HCT116 (cell line): ENCODE results near the gene NMB. TPM values are rescaled to one million over a fixed set of nuclear protein-coding genes. Genes with fewer than 3 reads are reported as not detected.

Source experiments
- ATAC-seq: fragments of 200-7000 bp; cut with Tn5 transposase; 2 replicates; pipeline ENCODE4 v1.9.1; 2020; ENCODE audit warnings: mild to moderate bottlenecking, moderate library complexity
- BruUV-seq: library from RNA; stranded (reverse); fragments of 400-500 nt; replicated peaks from 2 replicates; lab custom pipeline; 2021; lab: Mats Ljungman, UMichigan
- CTCF ChIA-PET: fragments of 300-600 bp; sonication (Branson Sonifier 250); formaldehyde crosslinking; loops from one replicate; lab custom pipeline; 2021; ENCODE audit warnings: antibody characterized with exemption; lab: Charles Lee
- POLR2A ChIA-PET: fragments of 300-600, 350-600 bp; sonication (Branson Sonifier 250); formaldehyde crosslinking; loops from one replicate; lab custom pipeline; 2021; ENCODE audit warnings: antibody characterized with exemption; lab: Charles Lee
- RAD21 ChIA-PET, 2 experiments: fragments of 300-600 bp; sonication (Branson Sonifier 250); formaldehyde crosslinking; loops; one replicate each; lab custom pipeline; 2023; ENCODE audit warnings: low total read pairs in 2 of 2; ENCODE audit not compliant: uncharacterized antibody in 2 of 2, unreplicated experiment in 2 of 2, low non-redundant PET in 1 of 2; lab: Charles Lee
- DNase-seq: peaks from one replicate; pipeline ENCODE4 v3.0.0-alpha.2; 2010; ENCODE audit warnings: low read depth, low spot score
- H2AFZ ChIP-seq: fragments of 200-600 bp; shearing (Covaris generic), sonication (generic); 2 replicates; pipeline ENCODE4 v1.6.1; 2017; ENCODE audit warnings: low read depth, mixed run types, mixed read lengths, antibody characterized with exemption, low read length; ENCODE audit not compliant: poor library complexity, severe bottlenecking
- H3K27ac ChIP-seq: 2 replicates; pipeline ENCODE4 v1.5.1; 2012; ENCODE audit warnings: low read depth, low read length
- H3K27me3 ChIP-seq: fragments of 200-600 bp; sonication (generic); 2 replicates; pipeline ENCODE4 v1.6.1; 2016; ENCODE audit warnings: mixed run types, low read length, mixed read lengths; ENCODE audit not compliant: insufficient read depth
- H3K36me3 ChIP-seq, 2 experiments: fragments of 200-500 bp in 1 of 2; fragments of 200-600 bp in 1 of 2; sonication (Bioruptor generic) in 1 of 2; sonication (generic) in 1 of 2; 2 replicates each; pipeline versions ENCODE4 v1.5.1 to v1.6.1; 2014 to 2016; ENCODE audit warnings: low read length in 2 of 2, inconsistent platforms in 1 of 2, mixed read lengths in 1 of 2, mixed run types in 1 of 2; ENCODE audit not compliant: insufficient read depth in 2 of 2, control insufficient read depth in 1 of 2
- H3K4me1 ChIP-seq, 2 experiments: fragments of 200-600 bp in 1 of 2; sonication (generic) in 1 of 2; 2 replicates each; pipeline versions ENCODE4 v1.5.1 to v1.6.1; 2012 to 2017; ENCODE audit warnings: low read length in 2 of 2, inconsistent platforms in 1 of 2, mild to moderate bottlenecking in 1 of 2, mixed read lengths in 1 of 2, mixed run types in 1 of 2, moderate library complexity in 1 of 2; ENCODE audit not compliant: insufficient read depth in 2 of 2, control insufficient read depth in 1 of 2
- H3K4me2 ChIP-seq: fragments of 200-600 bp; sonication (generic); 2 replicates; pipeline ENCODE4 v1.6.1; 2017; ENCODE audit warnings: mixed run types, low read length, mixed read lengths
- H3K4me3 ChIP-seq, 2 experiments: fragments of 200-600 bp in 1 of 2; sonication (generic) in 1 of 2; replicated peaks in 1 of 2; 2 replicates each; pipeline ENCODE4 v1.5.1; 2011 to 2016; ENCODE audit warnings: low read length in 2 of 2, control low read depth in 1 of 2, low read depth in 1 of 2, mild to moderate bottlenecking in 1 of 2, mixed read lengths in 1 of 2, mixed run types in 1 of 2
- H3K79me2 ChIP-seq: fragments of 200-600 bp; sonication (generic); 2 replicates; pipeline ENCODE4 v1.6.1; 2017; ENCODE audit warnings: mild to moderate bottlenecking, mixed run types, low read length, moderate library complexity, mixed read lengths; ENCODE audit not compliant: insufficient read depth
- H3K9ac ChIP-seq: fragments of 200-600 bp; sonication (generic); 2 replicates; pipeline ENCODE4 v1.6.1; 2016; ENCODE audit warnings: low read length, mixed read lengths
- H3K9me2 ChIP-seq: fragments of 200-600 bp; sonication (generic), shearing (Covaris generic); 2 replicates; pipeline ENCODE4 v1.6.1; 2017; ENCODE audit warnings: mixed run types, mild to moderate bottlenecking, moderate library complexity; ENCODE audit not compliant: insufficient read depth
- H3K9me3 ChIP-seq, 2 experiments: fragments of 200-500 bp in 1 of 2; fragments of 200-600 bp in 1 of 2; sonication (Bioruptor generic) in 1 of 2; sonication (generic) in 1 of 2; 2 replicates each; pipeline ENCODE4 v1.6.1; 2014 to 2017; ENCODE audit warnings: low read length in 2 of 2, mixed read lengths in 2 of 2, inconsistent platforms in 1 of 2, low read depth in 1 of 2, mild to moderate bottlenecking in 1 of 2, mixed run types in 1 of 2, moderate library complexity in 1 of 2; ENCODE audit not compliant: control insufficient read depth in 1 of 2, insufficient read depth in 1 of 2
- H4K20me1 ChIP-seq: fragments of 200-600 bp; sonication (generic), shearing (Covaris generic); 2 replicates; pipeline ENCODE4 v1.6.1; 2017; ENCODE audit warnings: mixed run types, mild to moderate bottlenecking, moderate library complexity; ENCODE audit not compliant: insufficient read depth
- ATF3 ChIP-seq: IDR thresholded peaks from 2 replicates; pipeline ENCODE4 v1.6.1; 2012
- CBX3 ChIP-seq: IDR thresholded peaks from 2 replicates; pipeline ENCODE4 v1.6.1; 2012; ENCODE audit warnings: low read depth
- CEBPB ChIP-seq: IDR thresholded peaks from 2 replicates; pipeline ENCODE4 v1.6.1; 2012; ENCODE audit warnings: low read depth
- EZH2 ChIP-seq: fragments of 200-600 bp; sonication (generic); IDR thresholded peaks from 2 replicates; pipeline ENCODE4 v1.6.1; 2017; ENCODE audit warnings: antibody characterized with exemption, mixed run types
- MAX ChIP-seq: IDR thresholded peaks from 2 replicates; pipeline ENCODE4 v1.6.1; 2012
- SP1 ChIP-seq: IDR thresholded peaks from 2 replicates; pipeline ENCODE4 v1.6.1; 2012; ENCODE audit warnings: low read depth
- TCF7L2 ChIP-seq: IDR thresholded peaks from 2 replicates; pipeline ENCODE4 v1.7.0; 2011; ENCODE audit warnings: borderline replicate concordance, inconsistent platforms; ENCODE audit not compliant: insufficient read depth, insufficient read length; ENCODE audit errors: extremely low read depth
- ZBTB33 ChIP-seq: IDR thresholded peaks from 2 replicates; pipeline ENCODE4 v1.6.1; 2011; ENCODE audit warnings: mild to moderate bottlenecking, low read length, moderate library complexity; ENCODE audit not compliant: insufficient replicate concordance; ENCODE audit errors: extremely low read depth
- ZNF274 ChIP-seq: fragments of 200-500 bp; sonication (Bioruptor generic); IDR thresholded peaks from 2 replicates; pipeline ENCODE4 v1.6.1; 2014; ENCODE audit warnings: mild to moderate bottlenecking, low read depth, low read length, inconsistent platforms
- intact Hi-C: fragments of 100-400 bp; cut with micrococcal nuclease; formaldehyde crosslinking; loops from 2 replicates; pipeline ENCODE4 v1.10.0; 2022
- total RNA-seq: library from RNA; stranded (reverse); gene quantifications from one replicate; pipeline ENCODE4 v1.2.1, GENCODE V29; 2021; ENCODE audit not compliant: unreplicated experiment

NMB gene
- total RNA-seq, 1 experiment from 2014 or later, result 9.8 TPM

- TF ChIP-seq EZH2 (no peak), SP1 (no peak), CEBPB (no peak), ZBTB33 (no peak), MAX (no peak), TCF7L2 (no peak), ATF3 (no peak), ZNF274 (no peak), CBX3 (no peak)
- peak overlapping the region; percentile 47 to 60 for H3K4me3 ChIP-seq
- peak overlapping the region; percentile 85 for H3K4me2 ChIP-seq
- H2AFZ ChIP-seq, result no peak overlapping the region
- ATAC-seq (no peak), DNase-seq (no peak)
- peak overlapping the region; percentile 57 for H3K9ac ChIP-seq
- intact Hi-C loops, result loop anchor here (5.0 kb wide), 2 partner anchors 37 to 492 kb away; no protein-coding TSS in a partner anchor
- ChIA-PET CTCF (no interaction called here), RAD21 (no interaction called here), POLR2A (no interaction called here)
- H4K20me1 ChIP-seq, result no peaks in the 10 kb centered on the region
- BruUV-seq, result no TSS peak
- H3K36me3 ChIP-seq, result 0 out of 4 replicates have a peak, but pooled peaks cover 0 to 6% of the 10 kb centered on the region in 2 experiments
- H3K27ac ChIP-seq, result peak overlapping the region; percentile 69
- peaks cover 8 to 29% of the 10 kb centered on the region in 2 experiments; a peak in 3 of 4 replicates for H3K4me1 ChIP-seq
- H3K9me3 ChIP-seq, result no peaks in the 10 kb centered on the region
- H3K27me3 ChIP-seq, result no peaks in the 10 kb centered on the region
- H3K9me2 ChIP-seq, result no peaks in the 10 kb centered on the region
- peaks cover 12% of the 10 kb centered on the region; the same call in 1 of the 2 replicates for H3K79me2 ChIP-seq
These were observed 23.7 kb downstream of the NMB start for GRCh38 chr15:84634228-84634837.
